HEK293T (cell line): ENCODE measurements around the gene MGAT5.

Source experiments
- ELF4 ChIP-seq: fragments of 450-650 bp; IDR thresholded peaks from 2 replicates; pipeline ENCODE4 v1.6.1; 2017; ENCODE audit warnings: antibody characterized with exemption
- FOXA1 ChIP-seq: fragments of 450-650 bp; IDR thresholded peaks from 2 replicates; pipeline ENCODE4 v1.6.1; 2016; ENCODE audit warnings: mild to moderate bottlenecking
- FOXM1 ChIP-seq: fragments of 450-650 bp; IDR thresholded peaks from 2 replicates; pipeline ENCODE4 v1.6.1; 2017; ENCODE audit warnings: mild to moderate bottlenecking, borderline replicate concordance
- PKNOX1 ChIP-seq: fragments of 450-650 bp; IDR thresholded peaks from 2 replicates; pipeline ENCODE4 v1.6.1; 2016

GRCh38 chr2:134438371-134438770 lies 184.5 kb downstream of the MGAT5 start:
- TF ChIP-seq FOXA1 = no peak
- TF ChIP-seq PKNOX1 = no peak
- no peak for TF ChIP-seq FOXM1
- TF ChIP-seq ELF4 = no peak
